H54 (cell line): ENCODE data around the gene GLYATL1.

ENCODE experiments used
- DNase-seq: peaks from one replicate; pipeline ENCODE4 v3.0.0; 2011; ENCODE audit warnings: low spot score, mixed read lengths; ENCODE audit not compliant: insufficient read length
- FAIRE-seq: peaks from 3 replicates; lab custom pipeline; 2011; peaks lifted over from hg19 to GRCh38; lab: Jason Lieb, UNC
- POLR2A ChIP-seq: IDR thresholded peaks from 2 replicates; pipeline ENCODE4 v1.6.1; 2011; ENCODE audit warnings: low read depth, mild to moderate bottlenecking, low read length

The GLYATL1 gene

DNA sequence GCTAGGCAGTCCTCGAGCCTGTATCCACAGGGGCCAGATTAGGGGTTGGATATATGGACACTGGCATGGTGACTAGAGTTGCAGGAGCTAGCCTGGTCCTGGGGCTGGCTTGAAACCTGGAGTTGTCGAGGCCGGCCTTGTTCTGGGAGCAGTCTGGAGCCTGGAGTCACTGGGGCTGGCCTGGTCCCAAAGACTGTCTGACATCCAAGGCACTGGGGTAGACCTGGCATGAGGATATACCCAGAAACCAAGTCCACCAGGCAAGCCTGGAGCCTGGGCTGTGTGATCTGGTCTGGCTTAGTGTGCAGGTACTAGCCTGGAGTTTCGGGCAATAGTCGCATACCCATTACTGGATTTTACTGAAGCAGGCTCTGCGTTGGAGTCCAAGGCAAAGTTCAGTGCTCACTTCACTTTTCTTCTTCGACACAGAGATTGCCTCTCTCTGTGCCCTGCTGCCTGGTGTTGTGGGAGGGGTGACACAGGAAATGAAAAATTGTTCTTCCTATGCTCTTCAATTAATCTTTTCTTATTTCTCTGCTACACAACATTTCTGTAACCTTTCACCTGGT lies 4.3 kb upstream of the GLYATL1 start:
- TF ChIP-seq POLR2A = no peak
- DNase-seq (no peak), FAIRE-seq (no peak)

- DNase-seq (no peak), FAIRE-seq (no peak)
- TF ChIP-seq POLR2A = no peak
Observed at GRCh38 chr11:58938398-58938797, 890 bp upstream of the GLYATL1 start.

DNA sequence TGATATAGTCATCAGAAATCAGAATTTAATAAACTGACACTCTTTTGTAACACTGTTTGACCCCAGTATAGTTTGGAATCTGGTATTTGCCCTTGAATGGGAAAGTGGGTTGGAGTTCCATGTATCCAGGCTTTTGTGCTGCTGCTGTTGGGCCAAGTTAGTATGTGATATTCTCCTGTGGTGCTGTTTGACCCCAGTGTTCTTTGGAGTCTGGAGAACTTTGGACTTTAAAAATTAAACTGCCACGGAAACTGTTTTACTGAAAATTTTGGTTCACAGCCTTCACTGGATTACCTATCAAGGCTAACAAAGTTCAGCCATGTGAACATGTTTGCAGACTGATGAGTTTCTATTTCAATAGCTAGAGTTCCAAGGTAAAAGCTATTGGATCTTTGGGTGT lies 740 bp downstream of the GLYATL1 start:
- FAIRE-seq (no peak), DNase-seq (no peak)
- no peak for TF ChIP-seq POLR2A

GRCh38 chr11:58941838-58942237 lies 2.5 kb downstream of the GLYATL1 start:
- FAIRE-seq = no peak
- no peak for TF ChIP-seq POLR2A
- DNase-seq = no peak

DNA sequence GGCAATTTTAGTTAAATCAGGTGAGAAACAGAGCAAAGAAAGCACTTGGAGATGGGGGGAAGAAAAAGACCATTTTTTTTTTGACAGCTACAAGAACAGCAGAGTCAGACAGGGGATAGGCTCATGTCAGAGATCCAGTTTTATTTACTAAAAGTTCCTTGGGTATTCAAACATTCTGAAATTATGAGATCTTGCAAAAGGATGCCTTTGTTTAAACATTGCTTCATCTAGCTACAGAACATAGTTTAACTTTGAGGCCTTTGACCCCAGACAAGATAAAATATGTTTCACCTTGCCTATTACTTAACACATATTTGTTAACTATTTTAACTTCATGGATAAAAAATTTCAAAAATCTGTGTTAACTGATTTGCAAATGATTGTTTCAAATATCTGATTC lies 6.4 kb downstream of the GLYATL1 start:
- FAIRE-seq = no peak
- no peak for DNase-seq
- TF ChIP-seq POLR2A = no peak

DNA sequence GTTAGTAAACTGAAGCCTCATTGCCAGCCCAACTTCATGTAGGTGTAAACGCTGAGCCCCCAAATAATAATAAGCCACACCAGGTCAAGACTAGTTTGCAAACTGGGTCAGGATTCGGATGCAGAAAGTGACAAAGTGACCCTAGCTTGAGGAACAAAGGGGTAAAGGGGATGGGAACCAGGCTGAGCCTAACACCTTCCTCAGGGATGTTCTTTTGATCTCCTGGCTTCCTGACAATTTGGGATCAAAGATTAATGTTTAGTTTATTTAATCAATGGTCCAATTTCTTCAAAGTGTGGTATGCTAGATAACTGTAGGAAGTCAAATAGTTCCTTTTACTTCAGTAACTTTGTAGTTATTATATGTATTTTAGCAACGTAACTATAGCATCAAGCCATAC lies 9.9 kb downstream of the GLYATL1 start:
- no peak for FAIRE-seq
- no peak for DNase-seq
- no peak for TF ChIP-seq POLR2A

- FAIRE-seq (no peak), DNase-seq (no peak)
- no peak for TF ChIP-seq POLR2A
Observed at GRCh38 chr11:58957922-58958321, 18.6 kb downstream of the GLYATL1 start.

- FAIRE-seq (no peak), DNase-seq (no peak)
Observed at GRCh38 chr11:58958500-58958899, 19.2 kb downstream of the GLYATL1 start.

GRCh38 chr11:58963551-58964104 lies 24.3 kb downstream of the GLYATL1 start:
- no peak for TF ChIP-seq POLR2A
- FAIRE-seq (no peak), DNase-seq (no peak)

More at GRCh38 chr11:58958500-58958899, 19.2 kb downstream of the GLYATL1 start:
- TF ChIP-seq POLR2A = no peak

DNA sequence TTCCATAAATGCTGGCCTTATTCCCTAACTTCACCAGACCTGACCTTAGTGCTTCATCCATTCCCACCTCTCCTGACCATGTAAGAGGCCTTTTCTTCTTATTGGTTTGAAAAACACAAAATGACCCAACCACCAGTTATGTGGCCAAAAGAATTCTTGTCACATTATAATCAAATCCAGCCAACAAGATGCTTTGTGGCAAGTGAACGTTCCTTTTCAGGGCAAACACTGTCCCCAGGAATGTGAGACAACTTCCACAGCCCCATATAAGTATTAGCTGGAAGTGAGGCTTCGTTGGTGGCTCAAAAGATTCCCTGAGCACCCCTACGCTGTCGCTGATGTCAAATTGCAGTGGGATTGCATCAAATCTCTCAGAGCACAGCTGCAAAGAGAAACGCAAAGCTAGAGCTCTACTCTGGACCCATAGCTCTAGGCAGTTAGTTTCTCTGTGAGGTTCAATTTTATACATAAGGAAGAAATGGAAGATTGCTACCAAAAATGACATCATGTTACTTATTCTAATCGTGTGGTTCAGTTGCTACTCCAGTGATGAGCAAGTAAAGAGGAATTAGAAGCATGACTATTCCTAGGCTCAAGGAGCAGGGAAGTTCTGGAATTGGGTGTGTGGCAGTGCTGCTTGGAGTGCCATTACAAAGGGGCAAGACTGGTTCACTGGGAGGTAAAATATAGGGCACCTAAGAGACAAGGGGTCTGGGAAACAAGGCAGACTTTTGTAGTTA lies 26.1 kb downstream of the GLYATL1 start:
- no peak for FAIRE-seq
- no peak for TF ChIP-seq POLR2A
- no peak for DNase-seq

- DNase-seq (no peak), FAIRE-seq (no peak)
- no peak for TF ChIP-seq POLR2A
Observed at GRCh38 chr11:58968251-58968711, 29.0 kb downstream of the GLYATL1 start.

DNA sequence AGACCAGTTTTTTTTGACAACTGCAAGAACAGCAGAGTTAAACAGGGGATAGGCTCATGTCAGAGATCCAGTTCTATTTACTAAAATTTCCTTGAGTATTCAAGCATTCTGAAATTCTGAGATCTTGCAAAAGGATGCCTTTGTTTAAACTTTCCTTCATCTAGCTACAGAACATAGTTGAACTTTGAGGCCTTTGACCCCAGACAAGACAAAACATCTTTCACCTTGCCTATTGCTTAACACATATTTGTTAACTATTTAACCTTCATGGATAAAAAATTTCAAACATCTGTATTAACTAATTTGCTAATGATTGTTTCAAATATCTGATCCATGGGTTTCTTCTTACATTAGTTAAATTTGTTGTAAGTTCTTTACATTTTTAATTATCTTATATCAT lies 38.2 kb downstream of the GLYATL1 start:
- no peak for TF ChIP-seq POLR2A
- FAIRE-seq (no peak), DNase-seq (no peak)

- DNase-seq (no peak), FAIRE-seq (no peak)
- no peak for TF ChIP-seq POLR2A
Observed at GRCh38 chr11:58979222-58979621, 39.9 kb downstream of the GLYATL1 start.

DNA sequence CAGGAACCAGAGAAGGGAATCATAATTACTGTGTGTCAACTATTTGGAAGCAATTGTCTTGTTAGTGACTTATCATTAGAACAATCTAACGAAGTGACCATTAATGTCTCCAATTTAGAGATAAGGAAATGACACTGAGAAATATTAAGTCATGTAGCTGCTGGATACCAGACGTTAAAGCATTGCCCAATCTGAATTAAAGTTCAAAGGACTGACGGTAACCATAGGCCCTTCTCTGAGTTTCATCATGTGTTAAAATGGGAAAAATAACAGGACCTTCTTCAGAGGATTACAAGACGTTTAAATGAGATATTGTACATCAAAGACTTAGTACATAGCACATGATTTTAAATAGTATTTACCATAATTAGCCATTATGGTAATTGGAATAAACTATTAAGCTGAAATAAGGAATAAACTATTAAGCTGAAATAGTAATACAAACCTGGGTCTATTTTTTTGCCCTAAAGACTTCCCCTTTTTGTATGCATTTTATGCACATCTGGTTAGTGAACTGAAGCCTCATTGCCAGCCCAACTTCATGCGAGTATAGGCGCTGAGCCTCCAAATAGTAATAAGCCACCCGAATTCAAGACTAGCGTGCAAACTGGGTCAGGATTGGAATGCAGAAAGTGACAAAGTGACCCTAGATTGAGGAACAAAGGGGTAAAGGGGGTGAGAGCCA lies 41.0 kb downstream of the GLYATL1 start:
- DNase-seq (no peak), FAIRE-seq (no peak)
- no peak for TF ChIP-seq POLR2A
